Neural progenitor cell (in vitro differentiated cells): ENCODE results near the gene PRELID1.

Experiments
- EZH2phosphoT487 ChIP-seq: fragments of 200-600 bp; sonication (generic); IDR thresholded peaks from 2 replicates; pipeline ENCODE4 v1.6.1; 2017; ENCODE audit warnings: antibody characterized with exemption
- TF ChIP-seq, protein P1 (sequence below): fragments of 200-600 bp; sonication (generic); IDR thresholded peaks from 2 replicates; pipeline ENCODE4 v1.5.1; 2017; ENCODE audit warnings: antibody characterized with exemption, mild to moderate bottlenecking

DNA sequence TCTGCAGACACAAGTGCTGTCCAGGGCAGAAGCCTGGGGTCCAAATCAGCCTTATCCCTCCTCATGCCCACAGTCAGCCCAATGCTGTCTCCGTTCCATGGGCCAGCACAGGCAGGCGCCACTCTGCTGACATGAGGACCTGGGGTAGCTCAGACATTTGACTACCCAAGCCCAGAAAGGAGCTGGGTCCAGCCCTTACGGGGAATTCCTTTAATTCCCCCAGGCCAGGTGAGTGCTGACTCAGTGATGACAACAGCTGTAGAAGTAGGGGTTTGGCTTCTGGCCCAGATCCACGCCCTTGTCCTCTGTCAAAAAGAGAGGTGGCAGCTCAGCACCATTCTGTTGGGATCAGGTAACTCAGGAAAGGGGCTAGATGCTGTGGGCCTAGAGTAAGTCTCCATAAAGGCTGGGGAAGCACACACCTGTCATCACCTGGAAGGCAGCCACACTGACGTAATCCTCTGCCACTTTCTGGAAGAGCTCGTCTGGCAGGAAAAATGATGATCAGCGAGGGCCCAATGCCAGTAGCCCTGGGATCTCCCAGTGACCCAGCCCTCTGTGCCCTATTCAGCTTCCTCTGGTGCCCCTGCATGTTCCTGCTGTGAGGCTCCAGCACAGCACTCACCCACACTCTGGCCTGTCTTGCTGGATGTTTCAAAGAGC, 2.0 kb upstream of the PRELID1 start:
- TF ChIP-seq, protein P1, sequence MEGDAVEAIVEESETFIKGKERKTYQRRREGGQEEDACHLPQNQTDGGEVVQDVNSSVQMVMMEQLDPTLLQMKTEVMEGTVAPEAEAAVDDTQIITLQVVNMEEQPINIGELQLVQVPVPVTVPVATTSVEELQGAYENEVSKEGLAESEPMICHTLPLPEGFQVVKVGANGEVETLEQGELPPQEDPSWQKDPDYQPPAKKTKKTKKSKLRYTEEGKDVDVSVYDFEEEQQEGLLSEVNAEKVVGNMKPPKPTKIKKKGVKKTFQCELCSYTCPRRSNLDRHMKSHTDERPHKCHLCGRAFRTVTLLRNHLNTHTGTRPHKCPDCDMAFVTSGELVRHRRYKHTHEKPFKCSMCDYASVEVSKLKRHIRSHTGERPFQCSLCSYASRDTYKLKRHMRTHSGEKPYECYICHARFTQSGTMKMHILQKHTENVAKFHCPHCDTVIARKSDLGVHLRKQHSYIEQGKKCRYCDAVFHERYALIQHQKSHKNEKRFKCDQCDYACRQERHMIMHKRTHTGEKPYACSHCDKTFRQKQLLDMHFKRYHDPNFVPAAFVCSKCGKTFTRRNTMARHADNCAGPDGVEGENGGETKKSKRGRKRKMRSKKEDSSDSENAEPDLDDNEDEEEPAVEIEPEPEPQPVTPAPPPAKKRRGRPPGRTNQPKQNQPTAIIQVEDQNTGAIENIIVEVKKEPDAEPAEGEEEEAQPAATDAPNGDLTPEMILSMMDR = no peak
- TF ChIP-seq EZH2phosphoT487 = no peak
